Uterus (tissue), 2 donors: Measurements from ENCODE around the gene TMC5.

Experiments used
- POLR2A ChIP-seq, 2 donors: fragments of 450-650 bp; IDR thresholded peaks; one replicate each; pipeline ENCODE4 v1.6.1; 2016; ENCODE audit warnings: antibody characterized with exemption in 2 of 2, mild to moderate bottlenecking in 1 of 2, moderate library complexity in 1 of 2
- TF ChIP-seq, protein P1 (sequence below), 4 experiments: fragments of 200-600 bp in 2 of 4; fragments of 450-650 bp in 2 of 4; sonication (generic) in 2 of 4; IDR thresholded peaks; one replicate each; pipeline ENCODE4 v1.5.1; 2016 to 2019; ENCODE audit warnings: antibody characterized with exemption in 4 of 4, mild to moderate bottlenecking in 2 of 4, moderate library complexity in 1 of 4

- TF ChIP-seq POLR2A (IDR thresholded peaks at IDR 0.05), result no peak
- TF ChIP-seq, protein P1, sequence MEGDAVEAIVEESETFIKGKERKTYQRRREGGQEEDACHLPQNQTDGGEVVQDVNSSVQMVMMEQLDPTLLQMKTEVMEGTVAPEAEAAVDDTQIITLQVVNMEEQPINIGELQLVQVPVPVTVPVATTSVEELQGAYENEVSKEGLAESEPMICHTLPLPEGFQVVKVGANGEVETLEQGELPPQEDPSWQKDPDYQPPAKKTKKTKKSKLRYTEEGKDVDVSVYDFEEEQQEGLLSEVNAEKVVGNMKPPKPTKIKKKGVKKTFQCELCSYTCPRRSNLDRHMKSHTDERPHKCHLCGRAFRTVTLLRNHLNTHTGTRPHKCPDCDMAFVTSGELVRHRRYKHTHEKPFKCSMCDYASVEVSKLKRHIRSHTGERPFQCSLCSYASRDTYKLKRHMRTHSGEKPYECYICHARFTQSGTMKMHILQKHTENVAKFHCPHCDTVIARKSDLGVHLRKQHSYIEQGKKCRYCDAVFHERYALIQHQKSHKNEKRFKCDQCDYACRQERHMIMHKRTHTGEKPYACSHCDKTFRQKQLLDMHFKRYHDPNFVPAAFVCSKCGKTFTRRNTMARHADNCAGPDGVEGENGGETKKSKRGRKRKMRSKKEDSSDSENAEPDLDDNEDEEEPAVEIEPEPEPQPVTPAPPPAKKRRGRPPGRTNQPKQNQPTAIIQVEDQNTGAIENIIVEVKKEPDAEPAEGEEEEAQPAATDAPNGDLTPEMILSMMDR (IDR thresholded peaks at IDR 0.05), result no peak
Measured at GRCh38 chr16:19419698-19420075, 2.0 kb downstream of the TMC5 start.
